Naive thymus-derived CD8-positive, alpha-beta T cell (primary cell): ENCODE data around the gene EYS. TPM values are rescaled to one million over a fixed set of nuclear protein-coding genes. Genes with fewer than 3 reads are reported as not detected.
"Not testable (repeated sequence)": the region's sequence is repeated elsewhere in the genome, so short reads cannot be mapped to it uniquely, and the experiment has no call there.

Experiments used
- ATAC-seq, 2 donors: fragments of 150-1000 bp; cut with Tn5 transposase in 1 of 2; sonication (Bioruptor Pico), chemical (Tn5 transposase) in 1 of 2; 1 replicate in 1 of 2; 2 replicates in 1 of 2; pipeline ENCODE4 v1.10.0; 2021; ENCODE audit warnings: mild to moderate bottlenecking in 2 of 2, moderate library complexity in 2 of 2
- POLR2A ChIA-PET: fragments of 350-600 bp; sonication (Branson Sonifier 250); formaldehyde crosslinking; loops from one replicate; lab custom pipeline; 2021; ENCODE audit warnings: antibody characterized with exemption; lab: Charles Lee
- DNase-seq, 10 donors: peaks; one replicate each; pipeline versions ENCODE4 v3.0.0 to v3.0.0-alpha.2; 2020 to 2022
- H3K27ac Mint-ChIP-seq, 10 donors: one replicate each; pipeline ENCODE4 v1.8.0; 2020 to 2022; ENCODE audit warnings: mild to moderate bottlenecking in 10 of 10, mixed read lengths in 10 of 10, moderate library complexity in 4 of 10, inconsistent platforms in 1 of 10
- H3K27me3 Mint-ChIP-seq, 5 donors: one replicate each; pipeline ENCODE4 v1.8.0; 2021 to 2022; ENCODE audit warnings: mixed read lengths in 5 of 5
- H3K36me3 Mint-ChIP-seq, 3 donors: one replicate each; pipeline ENCODE4 v1.8.0; 2020 to 2022; ENCODE audit warnings: mixed read lengths in 3 of 3, mild to moderate bottlenecking in 2 of 3, inconsistent platforms in 1 of 3
- H3K4me1 Mint-ChIP-seq, 4 donors: one replicate each; pipeline ENCODE4 v1.8.0; 2021 to 2022; ENCODE audit warnings: mixed read lengths in 4 of 4
- H3K4me3 Mint-ChIP-seq, 10 donors: one replicate each; pipeline ENCODE4 v1.8.0; 2020 to 2022; ENCODE audit warnings: mild to moderate bottlenecking in 10 of 10, mixed read lengths in 10 of 10, moderate library complexity in 6 of 10, inconsistent platforms in 1 of 10
- H3K9me3 Mint-ChIP-seq, 9 donors: one replicate each; pipeline ENCODE4 v1.8.0; 2020 to 2022; ENCODE audit warnings: mixed read lengths in 9 of 9, mild to moderate bottlenecking in 3 of 9, inconsistent platforms in 1 of 9, moderate library complexity in 1 of 9
- polyA plus RNA-seq, 3 donors: library from polyadenylated mRNA; unstranded; fragments of 300-500 nt; fragmentation: Illumina TruSeq; gene quantifications; one replicate each; pipeline ENCODE4 v1.2.3, GENCODE V29; 2021
- total RNA-seq, 8 experiments: library from RNA in 2 of 8; stranded (reverse) in 2 of 8; gene quantifications; one replicate each; pipeline ENCODE4 v1.2.3 and lab custom pipeline; 2021 to 2026

Gene EYS
- total and polyA plus RNA-seq, 5 experiments from 2014 or later, result 0.07 to 0.09 TPM; not detected in 3

DNA sequence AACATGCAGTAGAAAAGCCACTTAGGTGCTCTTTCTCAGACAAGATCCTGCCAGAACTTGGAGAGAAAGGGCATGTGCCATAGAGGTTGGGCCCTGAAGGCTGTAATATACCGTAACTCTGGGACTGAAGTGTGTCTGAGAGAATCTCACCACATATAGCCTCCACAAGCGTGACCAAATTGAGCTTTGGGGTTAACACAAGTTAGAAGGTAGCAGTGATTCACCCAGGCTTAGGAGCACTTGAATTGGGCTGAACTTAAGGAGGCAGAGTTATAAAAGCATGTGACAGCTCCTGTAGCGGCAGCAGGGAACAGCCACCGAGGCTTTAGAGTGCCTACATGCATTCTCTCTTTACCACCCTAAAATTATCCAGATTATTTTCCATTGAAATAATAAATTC, 1709.8 kb downstream of the EYS start:
- Mint-ChIP-seq H3K36me3 (no peaks in the 10 kb centered on the region), H3K9me3 (peaks cover 0 to 8% (median 1%) of the 10 kb centered on the region in 9 donors)

DNA sequence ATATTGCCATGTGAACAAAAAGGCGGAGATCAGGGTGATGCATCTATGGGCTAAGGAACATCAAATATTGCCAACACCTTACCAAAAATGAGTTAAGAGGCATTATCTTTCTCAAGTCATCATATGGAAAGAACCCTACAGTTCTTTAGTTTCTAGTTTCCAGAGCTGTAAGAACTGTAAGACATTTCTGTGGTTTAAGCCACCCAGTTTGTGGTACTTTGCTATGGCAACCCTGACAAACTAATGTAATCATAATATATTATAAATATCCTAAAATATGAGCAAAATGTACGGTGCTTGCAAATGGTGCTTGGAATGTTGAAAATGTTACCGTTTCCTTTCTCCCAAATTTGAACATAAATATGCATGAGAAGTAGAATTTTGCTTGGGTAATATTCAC, 1721.8 kb downstream of the EYS start:
- Mint-ChIP-seq H3K9me3 (peaks cover 0 to 9% (median 0%) of the 10 kb centered on the region in 9 donors), H3K36me3 (no peaks in the 10 kb centered on the region), H3K4me3 (no peak overlapping the region), H3K27ac (no peak overlapping the region), H3K27me3 (peaks cover 0 to 8% (median 2%) of the 10 kb centered on the region in 5 donors), H3K4me1 (no peaks in the 10 kb centered on the region)
- POLR2A ChIA-PET, result no interaction called here
- no peak for DNase-seq
- no peak for ATAC-seq

More for the DNA sequence above, 1709.8 kb downstream of the EYS start:
- Mint-ChIP-seq H3K4me3 (no peak overlapping the region), H3K4me1 (no peaks in the 10 kb centered on the region), H3K27me3 (no peaks in the 10 kb centered on the region), H3K27ac (no peak overlapping the region)
- ATAC-seq (no peak), DNase-seq (no peak)
- POLR2A ChIA-PET, result no interaction called here

DNA sequence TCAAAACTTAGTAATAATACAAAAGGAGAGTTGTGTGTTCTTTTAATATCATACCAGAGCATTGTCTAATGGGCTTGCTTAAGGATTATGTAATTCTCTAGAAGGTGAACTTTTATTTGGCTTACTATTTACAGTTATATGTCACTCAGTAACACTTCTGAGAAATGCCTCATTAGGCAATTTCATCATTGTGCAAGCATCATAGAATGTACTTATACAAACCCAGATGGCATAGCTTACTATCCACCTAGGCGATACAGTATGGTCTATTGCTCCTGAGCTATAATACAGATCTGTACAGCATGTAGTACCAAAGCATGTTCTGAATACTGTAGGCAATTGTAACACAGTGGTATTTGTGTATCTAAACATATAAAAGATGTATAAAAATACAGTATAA, 1731.3 kb downstream of the EYS start:
- Mint-ChIP-seq H3K27ac (no peak overlapping the region), H3K9me3 (no peaks in the 10 kb centered on the region), H3K27me3 (peaks cover 0 to 2% (median 0%) of the 10 kb centered on the region in 5 donors), H3K4me1 (no peaks in the 10 kb centered on the region), H3K36me3 (no peaks in the 10 kb centered on the region), H3K4me3 (no peak overlapping the region)
- DNase-seq (no peak), ATAC-seq (no peak)
- POLR2A ChIA-PET, result no interaction called here

DNA sequence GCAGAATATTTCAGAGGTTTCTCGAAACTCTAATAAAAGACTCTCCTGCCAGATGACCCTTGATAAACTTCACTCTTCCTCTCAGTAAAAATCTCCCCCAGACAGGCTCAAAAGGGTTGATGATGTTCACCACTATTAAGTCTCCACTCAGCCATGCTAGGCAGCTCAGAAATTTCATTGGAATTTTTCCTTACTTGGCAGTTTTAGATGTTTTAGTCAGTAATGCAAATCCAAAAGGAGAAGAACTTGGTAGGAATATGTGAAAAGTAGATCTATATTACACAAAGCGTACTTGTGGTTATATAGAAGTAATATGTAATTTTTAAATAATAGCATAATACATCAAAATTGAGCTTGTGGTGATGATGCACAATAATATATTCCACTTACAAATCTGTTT, 1738.4 kb downstream of the EYS start:
- POLR2A ChIA-PET, result no interaction called here
- no peaks in the 10 kb centered on the region for H3K27me3 Mint-ChIP-seq
- peaks cover 0 to 3% (median 0%) of the 10 kb centered on the region in 9 donors for H3K9me3 Mint-ChIP-seq
- no peaks in the 10 kb centered on the region for H3K36me3 Mint-ChIP-seq
- ATAC-seq (no peak), DNase-seq (no peak)
- no peak overlapping the region for H3K4me3 Mint-ChIP-seq
- no peaks in the 10 kb centered on the region for H3K4me1 Mint-ChIP-seq
- no peak overlapping the region for H3K27ac Mint-ChIP-seq

DNA sequence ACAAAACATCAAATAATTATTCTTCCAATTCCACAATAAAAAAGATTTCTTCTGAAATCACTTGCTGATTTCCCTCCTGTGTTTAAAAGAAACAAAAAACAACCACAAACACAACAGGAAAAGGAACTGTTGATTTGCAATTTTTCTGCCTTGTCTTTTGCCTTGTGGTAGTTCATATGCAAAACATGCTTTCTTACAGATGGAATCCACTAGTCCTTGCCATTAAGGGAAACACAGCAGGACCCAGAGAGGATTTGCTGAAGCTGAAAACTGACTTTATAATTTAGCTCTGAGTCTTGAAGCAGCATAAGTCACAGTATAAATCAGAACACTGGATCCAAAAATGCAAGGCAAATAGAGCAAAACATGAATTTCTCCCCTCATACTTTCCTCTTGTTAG, 1742.7 kb downstream of the EYS start:
- Mint-ChIP-seq H3K4me1 (no peaks in the 10 kb centered on the region), H3K27ac (no peak overlapping the region), H3K27me3 (no peaks in the 10 kb centered on the region), H3K9me3 (peaks cover 0 to 5% (median 0%) of the 10 kb centered on the region in 9 donors), H3K36me3 (no peaks in the 10 kb centered on the region), H3K4me3 (no peak overlapping the region)
- POLR2A ChIA-PET, result no interaction called here
- DNase-seq, result no peak
- ATAC-seq, result no peak

DNA sequence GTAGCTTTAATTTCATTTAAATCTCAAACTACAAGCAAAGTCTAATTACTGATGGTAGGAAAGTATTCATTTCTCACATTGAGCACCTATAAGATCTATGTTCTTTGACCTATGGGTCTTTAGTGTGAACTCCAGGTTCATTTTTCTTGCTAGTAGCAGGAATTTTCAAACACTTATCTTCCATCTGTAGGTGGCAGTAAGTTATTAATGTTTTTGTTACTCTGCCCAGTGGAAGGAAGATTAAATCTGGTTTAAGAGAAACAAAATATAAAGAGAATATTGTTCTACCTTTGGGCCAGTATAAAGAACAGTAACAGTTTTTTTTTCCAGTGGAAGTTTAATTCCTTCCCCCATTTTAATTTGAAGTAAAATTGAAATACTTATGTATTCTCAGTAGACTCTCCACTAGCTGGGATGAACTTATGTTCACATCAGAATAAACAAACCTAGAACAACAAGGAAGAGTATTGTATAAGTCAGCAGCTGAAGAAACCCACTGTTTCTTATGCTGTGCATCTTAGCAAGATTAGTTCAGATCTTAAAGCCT, 1743.2 kb downstream of the EYS start:
- no peak for DNase-seq
- no peak for ATAC-seq
- Mint-ChIP-seq H3K36me3 (no peaks in the 10 kb centered on the region), H3K27ac (no peak overlapping the region), H3K27me3 (no peaks in the 10 kb centered on the region), H3K4me1 (no peaks in the 10 kb centered on the region), H3K4me3 (no peak overlapping the region), H3K9me3 (peaks cover 0 to 5% (median 0%) of the 10 kb centered on the region in 9 donors)
- POLR2A ChIA-PET, result no interaction called here

DNA sequence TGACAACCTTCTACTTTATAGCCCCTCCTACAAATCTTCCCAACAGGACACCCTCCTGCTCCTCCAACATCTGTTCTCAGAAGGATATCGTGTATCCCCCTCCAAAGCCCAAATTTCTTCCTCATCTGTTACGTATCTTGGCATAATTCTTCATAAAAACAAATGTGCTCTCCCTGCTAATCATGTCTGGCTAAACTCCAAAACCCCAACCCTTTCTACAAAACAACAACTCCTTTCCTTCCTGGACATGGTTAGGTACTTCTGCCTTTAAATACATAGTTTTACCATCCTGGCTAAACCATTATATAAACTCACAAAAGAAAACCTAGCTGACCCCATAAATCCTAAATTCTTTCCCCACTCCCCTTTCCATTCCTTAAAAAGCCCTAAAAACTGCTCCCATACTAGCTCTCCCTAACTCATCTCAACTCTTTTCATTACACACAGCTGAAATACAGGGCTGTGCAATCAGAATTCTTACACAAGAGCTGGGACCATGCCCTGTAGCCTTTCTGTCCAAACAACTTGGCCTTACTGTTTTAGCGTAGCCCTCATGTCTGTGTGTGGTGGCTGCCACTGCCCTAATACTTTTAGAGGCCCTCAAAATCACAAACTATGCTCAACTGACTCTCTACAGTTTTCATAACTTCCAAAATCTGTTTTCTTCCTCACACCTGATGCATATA, 1753.5 kb downstream of the EYS start:
- not testable (repeated sequence) for DNase-seq, H3K36me3 Mint-ChIP-seq, H3K27ac Mint-ChIP-seq, ATAC-seq, H3K27me3 Mint-ChIP-seq, H3K4me1 Mint-ChIP-seq, H3K9me3 Mint-ChIP-seq, H3K4me3 Mint-ChIP-seq
- POLR2A ChIA-PET, result interaction anchor here (0.6 kb wide), 1 partner anchor 206 kb away, joined by 7 read pairs; no protein-coding TSS in a partner anchor

DNA sequence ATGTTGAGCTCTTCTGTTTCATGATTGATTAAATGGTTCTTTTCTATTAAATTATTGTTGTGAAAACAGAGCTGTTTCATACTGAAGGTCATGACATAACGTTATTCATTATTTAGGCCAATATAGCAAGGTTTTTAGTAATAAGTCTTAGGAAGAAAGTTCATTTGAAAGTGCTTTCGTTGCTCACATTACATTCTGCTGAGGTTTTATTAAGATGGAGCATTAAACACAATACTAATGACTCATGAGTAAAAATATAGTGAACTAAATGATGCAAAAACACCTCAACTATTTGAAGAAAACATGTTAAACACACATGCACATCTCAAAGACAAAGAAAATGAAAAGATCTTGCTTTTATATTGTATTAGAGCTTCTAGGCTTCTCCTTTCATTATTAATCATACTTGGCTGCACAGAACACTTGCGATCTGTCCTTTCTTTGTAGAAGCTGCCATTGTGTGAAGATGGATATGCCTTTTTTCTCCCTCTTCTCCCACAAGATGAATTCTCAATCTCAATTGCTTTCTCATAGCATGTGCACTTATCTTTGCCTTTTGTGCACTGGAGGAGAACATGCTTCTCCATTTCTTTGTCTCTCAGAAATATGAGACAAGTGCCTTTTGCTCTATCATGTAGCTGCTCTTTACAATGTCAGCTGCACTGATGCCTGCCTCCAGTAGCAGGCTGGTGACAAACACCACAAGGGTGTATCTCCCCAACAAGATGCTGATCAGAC, 1759.1 kb downstream of the EYS start:
- H3K4me1 Mint-ChIP-seq, result no peaks in the 10 kb centered on the region
- DNase-seq (no peak), ATAC-seq (no peak)
- H3K9me3 Mint-ChIP-seq, result peaks cover 0 to 2% (median 0%) of the 10 kb centered on the region in 9 donors
- no peak overlapping the region for H3K4me3 Mint-ChIP-seq
- POLR2A ChIA-PET, result no interaction called here
- H3K27ac Mint-ChIP-seq, result no peak overlapping the region
- H3K36me3 Mint-ChIP-seq, result no peaks in the 10 kb centered on the region
- no peaks in the 10 kb centered on the region for H3K27me3 Mint-ChIP-seq

DNA sequence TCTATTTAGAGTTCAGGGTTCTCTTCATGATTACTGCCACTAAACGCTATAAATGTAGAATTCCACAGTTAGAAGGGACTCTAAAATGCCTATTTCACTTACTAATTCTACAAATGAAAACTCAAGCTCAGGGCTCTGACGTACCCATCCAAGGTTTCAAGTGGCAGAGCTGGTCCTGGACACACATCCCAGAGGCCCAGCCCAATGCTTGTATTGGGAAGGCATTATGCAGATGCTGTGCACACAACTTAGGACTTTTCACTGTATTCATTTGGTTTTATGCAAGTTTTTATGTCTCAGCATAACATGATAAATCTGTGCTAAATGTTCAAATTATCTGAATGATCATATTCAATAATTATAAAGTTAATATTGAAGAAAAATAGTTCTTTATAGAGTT, 1761.0 kb downstream of the EYS start:
- no peak overlapping the region for H3K27ac Mint-ChIP-seq
- H3K27me3 Mint-ChIP-seq, result no peaks in the 10 kb centered on the region
- POLR2A ChIA-PET, result no interaction called here
- ATAC-seq, result no peak
- no peak overlapping the region for H3K4me3 Mint-ChIP-seq
- no peak for DNase-seq
- no peaks in the 10 kb centered on the region for H3K4me1 Mint-ChIP-seq
- peaks cover 0 to 2% (median 0%) of the 10 kb centered on the region in 9 donors for H3K9me3 Mint-ChIP-seq
- no peaks in the 10 kb centered on the region for H3K36me3 Mint-ChIP-seq

DNA sequence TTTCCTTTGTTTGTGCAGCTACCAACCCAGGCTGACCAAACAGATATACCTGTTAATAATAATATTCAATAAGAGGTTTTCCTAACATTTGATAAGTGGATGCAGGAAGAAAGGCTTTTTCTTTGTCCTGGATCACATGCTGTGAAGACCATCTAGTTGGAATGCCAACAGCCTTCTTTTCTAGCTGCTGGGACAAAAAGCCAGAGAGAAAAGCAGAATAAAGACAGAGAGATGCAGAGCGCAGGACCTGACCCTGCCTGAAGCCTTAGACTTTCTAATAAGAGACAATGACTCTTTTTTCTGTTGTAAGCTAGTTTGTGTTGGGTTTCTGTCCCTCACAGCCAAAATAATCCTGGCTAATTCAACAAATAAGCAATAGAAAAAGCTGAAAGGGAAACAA, 1763.2 kb downstream of the EYS start:
- DNase-seq, result no peak
- Mint-ChIP-seq H3K27ac (no peak overlapping the region), H3K4me1 (no peaks in the 10 kb centered on the region), H3K36me3 (no peaks in the 10 kb centered on the region), H3K9me3 (peaks cover 0 to 3% (median 0%) of the 10 kb centered on the region in 9 donors), H3K27me3 (no peaks in the 10 kb centered on the region), H3K4me3 (no peak overlapping the region)
- POLR2A ChIA-PET, result no interaction called here
- no peak for ATAC-seq

DNA sequence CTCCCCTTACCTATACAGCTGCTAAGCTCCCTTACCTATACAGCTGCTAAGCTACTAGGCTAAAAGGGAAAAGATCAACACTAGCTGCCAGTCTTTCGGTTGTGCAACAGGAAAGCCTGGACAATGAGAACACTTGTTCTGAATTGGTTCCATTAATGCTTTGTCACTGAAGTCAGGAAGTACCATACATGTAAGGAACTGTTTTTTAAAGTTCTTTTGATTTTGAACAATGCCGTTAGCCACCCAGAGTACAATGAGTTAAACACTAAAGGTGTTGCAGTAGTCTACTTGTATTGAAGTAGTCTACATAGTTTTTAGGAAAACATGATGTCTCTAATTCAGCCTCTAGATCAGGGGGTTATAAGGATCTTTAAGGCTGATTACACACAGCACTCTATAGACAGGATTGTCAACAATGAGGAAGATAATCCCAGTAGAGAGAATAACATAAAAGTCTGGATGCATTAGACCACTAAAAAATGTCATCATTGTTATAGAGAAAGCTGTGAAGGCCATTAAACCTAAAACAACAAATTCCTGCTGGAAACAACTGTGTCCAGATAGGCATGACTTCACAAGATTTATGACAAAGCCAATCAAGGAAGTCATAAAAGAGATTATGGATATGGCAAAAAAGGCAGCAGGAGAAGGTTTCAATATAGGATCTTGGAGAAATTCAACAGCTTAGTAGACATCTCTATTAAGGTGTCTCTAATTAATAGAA, 1765.1 kb downstream of the EYS start:
- no peaks in the 10 kb centered on the region for H3K36me3 Mint-ChIP-seq
- DNase-seq, result no peak
- H3K27me3 Mint-ChIP-seq, result no peaks in the 10 kb centered on the region
- H3K27ac Mint-ChIP-seq, result no peak overlapping the region
- ATAC-seq, result no peak
- POLR2A ChIA-PET, result no interaction called here
- no peak overlapping the region for H3K4me3 Mint-ChIP-seq
- no peaks in the 10 kb centered on the region for H3K4me1 Mint-ChIP-seq
- H3K9me3 Mint-ChIP-seq, result peaks cover 0 to 8% (median 0%) of the 10 kb centered on the region in 9 donors

DNA sequence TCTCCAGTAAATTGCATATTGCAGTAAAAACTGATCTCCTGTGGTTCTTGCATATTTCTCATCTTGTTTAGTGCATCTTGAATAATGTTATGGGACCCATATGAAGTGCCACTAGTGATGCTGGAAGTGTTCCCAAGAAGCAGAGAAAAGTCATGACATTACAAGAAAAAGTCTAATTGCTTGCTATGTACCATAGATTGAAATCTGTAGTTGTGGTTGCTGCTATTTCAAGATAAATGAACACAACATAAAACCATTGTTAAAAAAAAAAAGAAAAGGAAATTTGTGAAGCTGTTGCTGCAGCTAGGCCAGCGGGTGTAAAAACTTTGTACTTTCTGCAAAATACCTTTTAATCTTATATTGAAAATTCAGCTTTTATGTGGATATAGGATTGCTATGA, 1767.0 kb downstream of the EYS start:
- peaks cover 0 to 2% (median 0%) of the 10 kb centered on the region in 5 donors for H3K27me3 Mint-ChIP-seq
- peaks cover 0 to 9% (median 0%) of the 10 kb centered on the region in 9 donors for H3K9me3 Mint-ChIP-seq
- POLR2A ChIA-PET, result no interaction called here
- no peak overlapping the region for H3K27ac Mint-ChIP-seq
- no peak overlapping the region for H3K4me3 Mint-ChIP-seq
- ATAC-seq, result no peak
- H3K4me1 Mint-ChIP-seq, result no peaks in the 10 kb centered on the region
- DNase-seq, result no peak
- no peaks in the 10 kb centered on the region for H3K36me3 Mint-ChIP-seq

DNA sequence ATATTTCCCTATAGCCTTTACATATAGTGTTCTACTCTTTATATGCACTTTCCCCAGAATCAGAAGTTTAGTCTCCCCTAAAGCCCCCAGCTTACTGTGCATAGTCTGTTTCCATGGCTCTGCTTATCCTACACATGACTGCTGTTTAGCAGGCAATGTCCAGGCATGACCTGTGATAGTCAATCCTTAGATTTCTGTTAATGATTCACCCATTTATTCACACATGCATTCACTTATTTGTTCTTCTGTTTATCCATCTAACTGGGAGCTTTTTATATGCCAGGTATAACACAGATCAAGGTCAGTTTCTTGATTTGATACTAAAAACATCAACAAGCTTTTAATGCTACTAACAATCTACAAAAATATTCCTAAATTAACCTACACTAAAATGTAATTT, 1770.6 kb downstream of the EYS start:
- peaks cover 0 to 13% (median 2%) of the 10 kb centered on the region in 9 donors for H3K9me3 Mint-ChIP-seq
- POLR2A ChIA-PET, result no interaction called here
- no peaks in the 10 kb centered on the region for H3K36me3 Mint-ChIP-seq
- H3K4me3 Mint-ChIP-seq, result no peak overlapping the region
- H3K27ac Mint-ChIP-seq, result no peak overlapping the region
- DNase-seq (no peak), ATAC-seq (no peak)
- H3K27me3 Mint-ChIP-seq, result peaks cover 0 to 2% (median 0%) of the 10 kb centered on the region in 5 donors
- H3K4me1 Mint-ChIP-seq, result no peaks in the 10 kb centered on the region
